K562 (cell line): ENCODE results near the gene UBFD1. TPM values are rescaled to one million over a fixed set of nuclear protein-coding genes. Genes with fewer than 3 reads are reported as not detected.
A peak's percentile ranks its signal among the peaks of the same experiment; 100 is the strongest.

Experiments used
- BRCA1 ChIP-seq, 2 experiments: fragments of 450-650 bp in 1 of 2; sonication (generic) in 1 of 2; formaldehyde crosslinking in 1 of 2; IDR thresholded peaks; 2 replicates each; pipeline versions ENCODE4 v1.5.0 to v1.6.1; 2017 to 2020; ENCODE audit warnings: mild to moderate bottlenecking in 1 of 2, missing genetic modification reagents in 1 of 2
- HLTF ChIP-seq: fragments of 450-650 bp; IDR thresholded peaks from 2 replicates; pipeline ENCODE4 v1.6.1; 2016
- RFX7 ChIP-seq: fragments of 250-450 bp; sonication (Bioruptor Pico); IDR thresholded peaks from 2 replicates; pipeline ENCODE4 v1.5.1; 2021; ENCODE audit warnings: mild to moderate bottlenecking
- RHOXF2B ChIP-seq: fragments of 250-450 bp; sonication (Bioruptor Pico); conservative IDR thresholded peaks from 2 replicates; pipeline ENCODE4 v1.5.1; 2021
- RUNX1 ChIP-seq: sonication (generic); IDR thresholded peaks from 2 replicates; pipeline ENCODE4 v1.6.1; 2016; ENCODE audit warnings: antibody characterized with exemption, low read depth
- ZNF184 ChIP-seq: sonication (generic); formaldehyde crosslinking; IDR thresholded peaks from 2 replicates; pipeline ENCODE4 v1.5.0; 2020; ENCODE audit warnings: missing genetic modification reagents
- ZNF316 ChIP-seq: fragments of 450-650 bp; IDR thresholded peaks from 2 replicates; pipeline ENCODE4 v1.6.1; 2016
- polyA plus RNA-seq, 8 experiments: library from polyadenylated mRNA; depleted of rRNA in 4 of 8; stranded (reverse) in 5 of 8; unstranded in 3 of 8; fragments of >200 nt; fragmentation: Nextera tagmentation in 2 of 8; fragmentation: Illumina TruSeq in 1 of 8; extraction: Ambion mirVana in 2 of 8; extraction: Trizol in 1 of 8; gene quantifications; 2 replicates each; pipeline versions ENCODE4 v1.2.1 to v1.2.3, GENCODE V29; 2011 to 2014; ENCODE audit warnings: inconsistent platforms in 1 of 8, missing spikeins in 1 of 8
- total RNA-seq, 7 experiments: library from RNA; depleted of rRNA in 6 of 7; stranded (reverse); fragments of >200 nt in 6 of 7; fragmentation: Illumina TruSeq in 2 of 7; extraction: Trizol in 2 of 7; gene quantifications; 2 replicates each; pipeline versions ENCODE4 v1.2.1 to v1.2.3, GENCODE V29; 2011 to 2021; ENCODE audit warnings: low replicate concordance in 1 of 7
- TF ChIP-seq, protein P1 (sequence below), 2 experiments: fragments of 450-650 bp; conservative IDR thresholded peaks; 2 replicates each; pipeline ENCODE4 v1.6.1; 2017; ENCODE audit warnings: mild to moderate bottlenecking in 2 of 2, moderate library complexity in 2 of 2
- TF ChIP-seq, protein P2 (sequence below): fragments of 250-450 bp; sonication (Bioruptor Pico); IDR thresholded peaks from 2 replicates; pipeline ENCODE4 v1.5.0; 2021
- TF ChIP-seq, protein P3 (sequence below): fragments of 450-650 bp; IDR thresholded peaks from 2 replicates; pipeline ENCODE4 v1.6.1; 2017; ENCODE audit warnings: mild to moderate bottlenecking, moderate library complexity
- TF ChIP-seq, protein P4 (sequence below): fragments of 450-650 bp; formaldehyde crosslinking; IDR thresholded peaks from 2 replicates; pipeline ENCODE4 v1.4.0; 2020; ENCODE audit warnings: mild to moderate bottlenecking
- TF ChIP-seq, protein P5 (sequence below): sonication (generic); formaldehyde crosslinking; IDR thresholded peaks from 2 replicates; pipeline ENCODE4 v1.8.0; 2022; ENCODE audit warnings: mild to moderate bottlenecking, missing genetic modification reagents
- TF ChIP-seq, protein P6 (sequence below): fragments of 250-450 bp; sonication (Bioruptor Pico); IDR thresholded peaks from 2 replicates; pipeline ENCODE4 v1.8.0; 2021; ENCODE audit warnings: borderline replicate concordance, mild to moderate bottlenecking, moderate library complexity; ENCODE audit not compliant: poor library complexity, severe bottlenecking
- TF ChIP-seq, protein P7 (sequence below): fragments of 250-450 bp; sonication (Bioruptor Pico); IDR thresholded peaks from 2 replicates; pipeline ENCODE4 v1.8.0; 2022; ENCODE audit warnings: inconsistent platforms, mild to moderate bottlenecking, moderate library complexity, borderline replicate concordance

UBFD1 gene
- total and polyA plus RNA-seq, 9 of the 15 experiments (the other 6 are each of a cell fraction or from before 2014, with no cell fraction given): 10.7 to 66.2 (median 34.0) TPM

DNA sequence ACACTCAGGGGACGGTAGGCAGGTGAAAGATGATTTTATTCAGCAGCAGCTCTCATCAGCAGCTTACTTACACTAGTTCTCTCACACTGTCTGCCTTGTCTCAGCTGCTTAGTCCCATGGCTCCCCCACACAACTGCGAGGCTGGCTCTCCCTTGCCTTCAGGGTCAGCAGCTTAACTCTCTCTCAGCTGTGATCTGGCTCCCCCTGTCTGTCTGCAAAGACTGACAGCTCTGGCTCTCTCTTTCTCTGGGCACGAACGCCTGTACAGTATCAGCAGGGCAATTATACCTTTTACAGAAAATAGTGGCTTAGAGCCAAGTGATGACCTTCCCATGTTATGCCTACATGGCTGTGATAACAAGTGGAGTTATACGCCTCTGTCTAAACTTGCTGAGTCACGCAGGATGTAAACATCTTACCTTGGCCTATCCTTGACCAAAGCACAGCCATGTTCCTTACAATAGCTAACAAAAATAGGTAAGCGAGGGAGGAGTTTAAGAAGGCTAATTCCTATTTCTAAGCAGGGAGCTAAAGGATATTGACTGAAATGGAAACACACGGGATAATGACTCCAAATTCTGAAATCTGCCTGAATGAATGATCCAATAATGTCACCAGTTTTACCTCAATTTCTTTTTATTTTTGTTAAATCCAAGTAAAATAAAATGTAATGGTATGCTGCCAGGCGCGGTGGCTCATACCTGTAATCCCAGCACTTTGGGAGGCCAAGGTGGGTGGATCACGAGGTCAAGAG, 39.7 kb downstream of the UBFD1 start (continued):
- TF ChIP-seq BRCA1 (IDR thresholded peaks at IDR 0.05): no peak
- TF ChIP-seq BRCA1 (CRISPR knock-in tag; IDR thresholded peaks at IDR 0.05): no peak
- TF ChIP-seq, protein P1, sequence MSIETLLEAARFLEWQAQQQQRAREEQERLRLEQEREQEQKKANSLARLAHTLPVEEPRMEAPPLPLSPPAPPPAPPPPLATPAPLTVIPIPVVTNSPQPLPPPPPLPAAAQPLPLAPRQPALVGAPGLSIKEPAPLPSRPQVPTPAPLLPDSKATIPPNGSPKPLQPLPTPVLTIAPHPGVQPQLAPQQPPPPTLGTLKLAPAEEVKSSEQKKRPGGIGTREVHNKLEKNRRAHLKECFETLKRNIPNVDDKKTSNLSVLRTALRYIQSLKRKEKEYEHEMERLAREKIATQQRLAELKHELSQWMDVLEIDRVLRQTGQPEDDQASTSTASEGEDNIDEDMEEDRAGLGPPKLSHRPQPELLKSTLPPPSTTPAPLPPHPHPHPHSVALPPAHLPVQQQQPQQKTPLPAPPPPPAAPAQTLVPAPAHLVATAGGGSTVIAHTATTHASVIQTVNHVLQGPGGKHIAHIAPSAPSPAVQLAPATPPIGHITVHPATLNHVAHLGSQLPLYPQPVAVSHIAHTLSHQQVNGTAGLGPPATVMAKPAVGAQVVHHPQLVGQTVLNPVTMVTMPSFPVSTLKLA (conservative IDR thresholded peaks at IDR 0.05): peak; percentile 66 to 67
- TF ChIP-seq, protein P2, sequence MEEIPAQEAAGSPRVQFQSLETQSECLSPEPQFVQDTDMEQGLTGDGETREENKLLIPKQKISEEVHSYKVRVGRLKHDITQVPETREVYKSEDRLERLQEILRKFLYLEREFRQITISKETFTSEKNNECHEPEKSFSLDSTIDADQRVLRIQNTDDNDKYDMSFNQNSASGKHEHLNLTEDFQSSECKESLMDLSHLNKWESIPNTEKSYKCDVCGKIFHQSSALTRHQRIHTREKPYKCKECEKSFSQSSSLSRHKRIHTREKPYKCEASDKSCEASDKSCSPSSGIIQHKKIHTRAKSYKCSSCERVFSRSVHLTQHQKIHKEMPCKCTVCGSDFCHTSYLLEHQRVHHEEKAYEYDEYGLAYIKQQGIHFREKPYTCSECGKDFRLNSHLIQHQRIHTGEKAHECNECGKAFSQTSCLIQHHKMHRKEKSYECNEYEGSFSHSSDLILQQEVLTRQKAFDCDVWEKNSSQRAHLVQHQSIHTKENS: 0 out of 2 replicates have a peak, but pooled peaks have one; percentile 61
- TF ChIP-seq ZNF316: peak; percentile 98
- peak; percentile 96 for TF ChIP-seq RHOXF2B (CRISPR knock-in tag)
- TF ChIP-seq HLTF: peak; percentile 77; the same call in 1 of the 2 replicates
- TF ChIP-seq, protein P3, sequence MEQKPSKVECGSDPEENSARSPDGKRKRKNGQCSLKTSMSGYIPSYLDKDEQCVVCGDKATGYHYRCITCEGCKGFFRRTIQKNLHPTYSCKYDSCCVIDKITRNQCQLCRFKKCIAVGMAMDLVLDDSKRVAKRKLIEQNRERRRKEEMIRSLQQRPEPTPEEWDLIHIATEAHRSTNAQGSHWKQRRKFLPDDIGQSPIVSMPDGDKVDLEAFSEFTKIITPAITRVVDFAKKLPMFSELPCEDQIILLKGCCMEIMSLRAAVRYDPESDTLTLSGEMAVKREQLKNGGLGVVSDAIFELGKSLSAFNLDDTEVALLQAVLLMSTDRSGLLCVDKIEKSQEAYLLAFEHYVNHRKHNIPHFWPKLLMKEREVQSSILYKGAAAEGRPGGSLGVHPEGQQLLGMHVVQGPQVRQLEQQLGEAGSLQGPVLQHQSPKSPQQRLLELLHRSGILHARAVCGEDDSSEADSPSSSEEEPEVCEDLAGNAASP: no peak
- TF ChIP-seq, protein P4, sequence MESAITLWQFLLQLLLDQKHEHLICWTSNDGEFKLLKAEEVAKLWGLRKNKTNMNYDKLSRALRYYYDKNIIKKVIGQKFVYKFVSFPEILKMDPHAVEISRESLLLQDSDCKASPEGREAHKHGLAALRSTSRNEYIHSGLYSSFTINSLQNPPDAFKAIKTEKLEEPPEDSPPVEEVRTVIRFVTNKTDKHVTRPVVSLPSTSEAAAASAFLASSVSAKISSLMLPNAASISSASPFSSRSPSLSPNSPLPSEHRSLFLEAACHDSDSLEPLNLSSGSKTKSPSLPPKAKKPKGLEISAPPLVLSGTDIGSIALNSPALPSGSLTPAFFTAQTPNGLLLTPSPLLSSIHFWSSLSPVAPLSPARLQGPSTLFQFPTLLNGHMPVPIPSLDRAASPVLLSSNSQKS (CRISPR knock-in tag): peak; percentile 93
- TF ChIP-seq ZNF184 (CRISPR knock-in tag): no peak
- TF ChIP-seq, protein P5, sequence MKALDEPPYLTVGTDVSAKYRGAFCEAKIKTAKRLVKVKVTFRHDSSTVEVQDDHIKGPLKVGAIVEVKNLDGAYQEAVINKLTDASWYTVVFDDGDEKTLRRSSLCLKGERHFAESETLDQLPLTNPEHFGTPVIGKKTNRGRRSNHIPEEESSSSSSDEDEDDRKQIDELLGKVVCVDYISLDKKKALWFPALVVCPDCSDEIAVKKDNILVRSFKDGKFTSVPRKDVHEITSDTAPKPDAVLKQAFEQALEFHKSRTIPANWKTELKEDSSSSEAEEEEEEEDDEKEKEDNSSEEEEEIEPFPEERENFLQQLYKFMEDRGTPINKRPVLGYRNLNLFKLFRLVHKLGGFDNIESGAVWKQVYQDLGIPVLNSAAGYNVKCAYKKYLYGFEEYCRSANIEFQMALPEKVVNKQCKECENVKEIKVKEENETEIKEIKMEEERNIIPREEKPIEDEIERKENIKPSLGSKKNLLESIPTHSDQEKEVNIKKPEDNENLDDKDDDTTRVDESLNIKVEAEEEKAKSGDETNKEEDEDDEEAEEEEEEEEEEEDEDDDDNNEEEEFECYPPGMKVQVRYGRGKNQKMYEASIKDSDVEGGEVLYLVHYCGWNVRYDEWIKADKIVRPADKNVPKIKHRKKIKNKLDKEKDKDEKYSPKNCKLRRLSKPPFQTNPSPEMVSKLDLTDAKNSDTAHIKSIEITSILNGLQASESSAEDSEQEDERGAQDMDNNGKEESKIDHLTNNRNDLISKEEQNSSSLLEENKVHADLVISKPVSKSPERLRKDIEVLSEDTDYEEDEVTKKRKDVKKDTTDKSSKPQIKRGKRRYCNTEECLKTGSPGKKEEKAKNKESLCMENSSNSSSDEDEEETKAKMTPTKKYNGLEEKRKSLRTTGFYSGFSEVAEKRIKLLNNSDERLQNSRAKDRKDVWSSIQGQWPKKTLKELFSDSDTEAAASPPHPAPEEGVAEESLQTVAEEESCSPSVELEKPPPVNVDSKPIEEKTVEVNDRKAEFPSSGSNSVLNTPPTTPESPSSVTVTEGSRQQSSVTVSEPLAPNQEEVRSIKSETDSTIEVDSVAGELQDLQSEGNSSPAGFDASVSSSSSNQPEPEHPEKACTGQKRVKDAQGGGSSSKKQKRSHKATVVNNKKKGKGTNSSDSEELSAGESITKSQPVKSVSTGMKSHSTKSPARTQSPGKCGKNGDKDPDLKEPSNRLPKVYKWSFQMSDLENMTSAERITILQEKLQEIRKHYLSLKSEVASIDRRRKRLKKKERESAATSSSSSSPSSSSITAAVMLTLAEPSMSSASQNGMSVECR: peak; percentile 60
- TF ChIP-seq, protein P6, sequence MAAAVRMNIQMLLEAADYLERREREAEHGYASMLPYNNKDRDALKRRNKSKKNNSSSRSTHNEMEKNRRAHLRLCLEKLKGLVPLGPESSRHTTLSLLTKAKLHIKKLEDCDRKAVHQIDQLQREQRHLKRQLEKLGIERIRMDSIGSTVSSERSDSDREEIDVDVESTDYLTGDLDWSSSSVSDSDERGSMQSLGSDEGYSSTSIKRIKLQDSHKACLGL (CRISPR knock-in tag): peak; percentile 87
- TF ChIP-seq RUNX1: no peak
- peak; percentile 93 for TF ChIP-seq RFX7
- TF ChIP-seq, protein P7, sequence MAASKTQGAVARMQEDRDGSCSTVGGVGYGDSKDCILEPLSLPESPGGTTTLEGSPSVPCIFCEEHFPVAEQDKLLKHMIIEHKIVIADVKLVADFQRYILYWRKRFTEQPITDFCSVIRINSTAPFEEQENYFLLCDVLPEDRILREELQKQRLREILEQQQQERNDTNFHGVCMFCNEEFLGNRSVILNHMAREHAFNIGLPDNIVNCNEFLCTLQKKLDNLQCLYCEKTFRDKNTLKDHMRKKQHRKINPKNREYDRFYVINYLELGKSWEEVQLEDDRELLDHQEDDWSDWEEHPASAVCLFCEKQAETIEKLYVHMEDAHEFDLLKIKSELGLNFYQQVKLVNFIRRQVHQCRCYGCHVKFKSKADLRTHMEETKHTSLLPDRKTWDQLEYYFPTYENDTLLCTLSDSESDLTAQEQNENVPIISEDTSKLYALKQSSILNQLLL (CRISPR knock-in tag): no peak
